Neural cell (in vitro differentiated cells): ENCODE data around the gene DKC1.

Experiments
- EP300 ChIP-seq: fragments of 450-650 bp; conservative IDR thresholded peaks from 2 replicates; pipeline ENCODE4 v1.6.1; 2014; ENCODE audit warnings: antibody characterized with exemption, mild to moderate bottlenecking, moderate library complexity; ENCODE audit not compliant: poor library complexity, severe bottlenecking
- EZH2 ChIP-seq: fragments of 200-600, 300-800 bp; shearing (Covaris generic), sonication (generic); IDR thresholded peaks from 2 replicates; pipeline ENCODE4 v1.6.1; 2014; ENCODE audit warnings: antibody characterized with exemption, low read length, borderline replicate concordance, mild to moderate bottlenecking; ENCODE audit not compliant: insufficient read depth, poor library complexity, severe bottlenecking
- POLR2AphosphoS5 ChIP-seq: IDR thresholded peaks from 2 replicates; pipeline ENCODE4 v1.6.1; 2012
- RAD21 ChIP-seq: fragments of 450-650 bp; conservative IDR thresholded peaks from 2 replicates; pipeline ENCODE4 v1.6.1; 2014; ENCODE audit warnings: antibody characterized with exemption, mild to moderate bottlenecking, moderate library complexity
- TAF1 ChIP-seq: IDR thresholded peaks from 2 replicates; pipeline ENCODE4 v1.6.1; 2012; ENCODE audit warnings: low read depth
- TF ChIP-seq, protein P1 (sequence below): fragments of 450-650 bp; IDR thresholded peaks from 2 replicates; pipeline ENCODE4 v1.5.1; 2014; ENCODE audit warnings: antibody characterized with exemption, mild to moderate bottlenecking, moderate library complexity; ENCODE audit not compliant: poor library complexity, severe bottlenecking
- TF ChIP-seq, protein P2 (sequence below): IDR thresholded peaks from 2 replicates; pipeline ENCODE4 v1.6.1; 2012; ENCODE audit warnings: borderline replicate concordance

DNA sequence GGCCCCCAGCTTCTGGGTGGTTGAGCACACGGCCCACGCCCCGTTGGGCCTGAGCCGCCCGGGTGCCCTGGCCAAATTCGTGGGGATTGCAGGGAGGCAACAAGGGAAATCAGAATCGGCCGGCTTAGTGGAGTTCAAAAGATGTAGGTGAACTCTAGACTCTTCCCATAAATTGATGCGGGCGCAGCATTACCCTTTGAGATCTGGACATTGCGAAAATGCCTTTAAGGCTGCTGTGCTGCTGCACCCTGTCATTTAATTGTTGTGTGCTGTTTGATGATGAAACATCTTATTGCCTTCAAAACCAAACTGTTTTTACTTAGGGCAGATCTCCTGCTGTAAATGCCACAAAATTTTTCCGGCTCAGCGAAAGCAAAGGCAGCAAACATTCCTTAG lies 43.0 kb downstream of the DKC1 start:
- TF ChIP-seq, protein P1, sequence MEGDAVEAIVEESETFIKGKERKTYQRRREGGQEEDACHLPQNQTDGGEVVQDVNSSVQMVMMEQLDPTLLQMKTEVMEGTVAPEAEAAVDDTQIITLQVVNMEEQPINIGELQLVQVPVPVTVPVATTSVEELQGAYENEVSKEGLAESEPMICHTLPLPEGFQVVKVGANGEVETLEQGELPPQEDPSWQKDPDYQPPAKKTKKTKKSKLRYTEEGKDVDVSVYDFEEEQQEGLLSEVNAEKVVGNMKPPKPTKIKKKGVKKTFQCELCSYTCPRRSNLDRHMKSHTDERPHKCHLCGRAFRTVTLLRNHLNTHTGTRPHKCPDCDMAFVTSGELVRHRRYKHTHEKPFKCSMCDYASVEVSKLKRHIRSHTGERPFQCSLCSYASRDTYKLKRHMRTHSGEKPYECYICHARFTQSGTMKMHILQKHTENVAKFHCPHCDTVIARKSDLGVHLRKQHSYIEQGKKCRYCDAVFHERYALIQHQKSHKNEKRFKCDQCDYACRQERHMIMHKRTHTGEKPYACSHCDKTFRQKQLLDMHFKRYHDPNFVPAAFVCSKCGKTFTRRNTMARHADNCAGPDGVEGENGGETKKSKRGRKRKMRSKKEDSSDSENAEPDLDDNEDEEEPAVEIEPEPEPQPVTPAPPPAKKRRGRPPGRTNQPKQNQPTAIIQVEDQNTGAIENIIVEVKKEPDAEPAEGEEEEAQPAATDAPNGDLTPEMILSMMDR: no peak
- TF ChIP-seq TAF1: no peak
- no peak for TF ChIP-seq EP300
- TF ChIP-seq RAD21: no peak
- no peak for TF ChIP-seq EZH2
- no peak for TF ChIP-seq POLR2AphosphoS5
- TF ChIP-seq, protein P2, sequence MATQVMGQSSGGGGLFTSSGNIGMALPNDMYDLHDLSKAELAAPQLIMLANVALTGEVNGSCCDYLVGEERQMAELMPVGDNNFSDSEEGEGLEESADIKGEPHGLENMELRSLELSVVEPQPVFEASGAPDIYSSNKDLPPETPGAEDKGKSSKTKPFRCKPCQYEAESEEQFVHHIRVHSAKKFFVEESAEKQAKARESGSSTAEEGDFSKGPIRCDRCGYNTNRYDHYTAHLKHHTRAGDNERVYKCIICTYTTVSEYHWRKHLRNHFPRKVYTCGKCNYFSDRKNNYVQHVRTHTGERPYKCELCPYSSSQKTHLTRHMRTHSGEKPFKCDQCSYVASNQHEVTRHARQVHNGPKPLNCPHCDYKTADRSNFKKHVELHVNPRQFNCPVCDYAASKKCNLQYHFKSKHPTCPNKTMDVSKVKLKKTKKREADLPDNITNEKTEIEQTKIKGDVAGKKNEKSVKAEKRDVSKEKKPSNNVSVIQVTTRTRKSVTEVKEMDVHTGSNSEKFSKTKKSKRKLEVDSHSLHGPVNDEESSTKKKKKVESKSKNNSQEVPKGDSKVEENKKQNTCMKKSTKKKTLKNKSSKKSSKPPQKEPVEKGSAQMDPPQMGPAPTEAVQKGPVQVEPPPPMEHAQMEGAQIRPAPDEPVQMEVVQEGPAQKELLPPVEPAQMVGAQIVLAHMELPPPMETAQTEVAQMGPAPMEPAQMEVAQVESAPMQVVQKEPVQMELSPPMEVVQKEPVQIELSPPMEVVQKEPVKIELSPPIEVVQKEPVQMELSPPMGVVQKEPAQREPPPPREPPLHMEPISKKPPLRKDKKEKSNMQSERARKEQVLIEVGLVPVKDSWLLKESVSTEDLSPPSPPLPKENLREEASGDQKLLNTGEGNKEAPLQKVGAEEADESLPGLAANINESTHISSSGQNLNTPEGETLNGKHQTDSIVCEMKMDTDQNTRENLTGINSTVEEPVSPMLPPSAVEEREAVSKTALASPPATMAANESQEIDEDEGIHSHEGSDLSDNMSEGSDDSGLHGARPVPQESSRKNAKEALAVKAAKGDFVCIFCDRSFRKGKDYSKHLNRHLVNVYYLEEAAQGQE: no peak
